Endothelial cell of umbilical vein (primary cell): ENCODE results near the gene NRBF2. TPM values are rescaled to one million over a fixed set of nuclear protein-coding genes. Genes with fewer than 3 reads are reported as not detected.

Source experiments
- BruUV-seq: library from RNA; stranded (reverse); fragments of 400-500 nt; replicated peaks from 2 replicates; lab custom pipeline; 2021; lab: Mats Ljungman, UMichigan
- CTCF ChIA-PET: fragments of 300-600, 350-600 bp; sonication (Branson Sonifier 250); formaldehyde crosslinking; loops from one replicate; lab custom pipeline; 2021; ENCODE audit warnings: antibody characterized with exemption, inconsistent platforms; lab: Charles Lee
- POLR2A ChIA-PET: fragments of 300-600, 350-600 bp; sonication (Branson Sonifier 250); formaldehyde crosslinking; loops from one replicate; lab custom pipeline; 2021; ENCODE audit warnings: antibody characterized with exemption, inconsistent platforms; lab: Charles Lee
- DNase-seq: peaks from one replicate; pipeline ENCODE4 v3.0.0-alpha.2; 2011; ENCODE audit warnings: low read depth, low spot score
- FAIRE-seq: peaks from 2 replicates; lab custom pipeline; 2011; peaks lifted over from hg19 to GRCh38; lab: Jason Lieb, UNC
- H2AFZ ChIP-seq: 2 replicates; pipeline ENCODE4 v1.6.0; 2012; ENCODE audit warnings: low read depth, low read length, control low read depth, inconsistent platforms
- H3K27ac ChIP-seq: 2 replicates; pipeline ENCODE4 v1.5.1; 2011; ENCODE audit warnings: low read depth, mild to moderate bottlenecking, control low read depth, low read length, moderate library complexity; ENCODE audit not compliant: insufficient read depth
- H3K27me3 ChIP-seq, 2 experiments: 2 replicates each; pipeline versions ENCODE4 v1.6.0 to v1.6.1; 2011; ENCODE audit warnings: low read length in 2 of 2, mixed read lengths in 1 of 2; ENCODE audit not compliant: control insufficient read depth in 2 of 2, insufficient read depth in 2 of 2
- H3K36me3 ChIP-seq, 2 experiments: 2 replicates in 1 of 2; 3 replicates in 1 of 2; pipeline ENCODE4 v1.5.1; 2011; ENCODE audit warnings: low read length in 2 of 2, mild to moderate bottlenecking in 1 of 2, moderate library complexity in 1 of 2; ENCODE audit not compliant: control insufficient read depth in 2 of 2, insufficient read depth in 2 of 2; ENCODE audit errors: extremely low read depth in 1 of 2
- H3K4me1 ChIP-seq: 3 replicates; pipeline ENCODE4 v1.5.1; 2011; ENCODE audit warnings: mild to moderate bottlenecking, low read length; ENCODE audit not compliant: control insufficient read depth, insufficient read depth; ENCODE audit errors: extremely low read depth
- H3K4me2 ChIP-seq: 2 replicates; pipeline ENCODE4 v1.6.1; 2011; ENCODE audit warnings: low read length, control low read depth, mixed read lengths; ENCODE audit not compliant: insufficient read depth
- H3K4me3 ChIP-seq, 3 experiments: fragments of 200-600 bp in 1 of 3; sonication (generic), shearing (Covaris generic) in 1 of 3; replicated peaks in 1 of 3; 2 replicates each; pipeline ENCODE4 v1.5.1; 2011 to 2016; ENCODE audit warnings: control low read depth in 3 of 3, low read length in 3 of 3, mild to moderate bottlenecking in 2 of 3, inconsistent platforms in 1 of 3, low read depth in 1 of 3, moderate library complexity in 1 of 3; ENCODE audit not compliant: insufficient read depth in 1 of 3
- H3K79me2 ChIP-seq: 2 replicates; pipeline ENCODE4 v1.6.0; 2012; ENCODE audit warnings: low read length, inconsistent platforms; ENCODE audit not compliant: control insufficient read depth, insufficient read depth
- H3K9ac ChIP-seq: replicated peaks from 2 replicates; pipeline ENCODE3; 2011; ENCODE audit warnings: low read length, control low read depth; ENCODE audit not compliant: insufficient read depth; ENCODE audit errors: extremely low read depth
- H3K9me1 ChIP-seq: replicated peaks from 3 replicates; pipeline ENCODE4 v1.6.0; 2011; ENCODE audit warnings: mild to moderate bottlenecking, low read length; ENCODE audit not compliant: control insufficient read depth, insufficient read depth; ENCODE audit errors: extremely low read depth
- H3K9me3 ChIP-seq: replicated peaks from 2 replicates; pipeline ENCODE4 v1.5.1; 2012; ENCODE audit warnings: low read length, inconsistent platforms; ENCODE audit not compliant: control insufficient read depth, insufficient read depth
- H4K20me1 ChIP-seq: replicated peaks from 2 replicates; pipeline ENCODE3; 2011; ENCODE audit warnings: mild to moderate bottlenecking, low read length; ENCODE audit not compliant: control insufficient read depth, insufficient read depth; ENCODE audit errors: extremely low read depth
- CTCF ChIP-seq, 2 donors: IDR thresholded peaks; 1 replicate in 1 of 2; 2 replicates in 1 of 2; pipeline ENCODE4 v1.5.1; 2011; ENCODE audit warnings: low read length in 2 of 2, mild to moderate bottlenecking in 2 of 2, moderate library complexity in 2 of 2, control low read depth in 1 of 2, inconsistent platforms in 1 of 2, low read depth in 1 of 2; ENCODE audit not compliant: insufficient read depth in 1 of 2; ENCODE audit errors: extremely low read depth in 1 of 2
- EZH2 ChIP-seq: IDR thresholded peaks from 2 replicates; pipeline ENCODE4 v1.6.1; 2012; ENCODE audit warnings: borderline replicate concordance, low read depth, mild to moderate bottlenecking, moderate library complexity, low read length, inconsistent platforms; ENCODE audit not compliant: severe bottlenecking
- FOS ChIP-seq: IDR thresholded peaks from 2 replicates; pipeline ENCODE4 v1.6.1; 2011; ENCODE audit warnings: mild to moderate bottlenecking, low read length, moderate library complexity, borderline replicate concordance; ENCODE audit not compliant: insufficient read depth
- GATA2 ChIP-seq: IDR thresholded peaks from 2 replicates; pipeline ENCODE4 v1.7.0; 2011; ENCODE audit warnings: low read depth, mild to moderate bottlenecking, moderate library complexity, mixed read lengths, low read length; ENCODE audit not compliant: insufficient read length, insufficient read depth
- JUN ChIP-seq: IDR thresholded peaks from 2 replicates; pipeline ENCODE4 v1.6.1; 2011; ENCODE audit warnings: borderline replicate concordance, low read depth; ENCODE audit not compliant: insufficient read length, insufficient read depth
- MAX ChIP-seq: IDR thresholded peaks from 2 replicates; pipeline ENCODE4 v1.6.1; 2011; ENCODE audit not compliant: insufficient read depth, insufficient read length
- MYC ChIP-seq: IDR thresholded peaks from one replicate; pipeline ENCODE4 v1.6.1; 2011; ENCODE audit warnings: mild to moderate bottlenecking, low read depth, low read length
- POLR2A ChIP-seq: IDR thresholded peaks from 2 replicates; pipeline ENCODE4 v1.6.1; 2012; ENCODE audit warnings: low read depth, mild to moderate bottlenecking, control low read depth, low read length
- POLR2AphosphoS5 ChIP-seq: IDR thresholded peaks from 2 replicates; pipeline ENCODE4 v1.6.1; 2012; ENCODE audit warnings: low read depth, mild to moderate bottlenecking, control low read depth, low read length, moderate library complexity; ENCODE audit not compliant: insufficient read depth
- dilution Hi-C: fragments of 300-500 bp; cut with MboI; formaldehyde crosslinking; loops from one replicate; pipeline ENCODE4 v1.15.0; 2019; ENCODE audit warnings: low sequenced_read_pairs; ENCODE audit not compliant: extremely low pct_ligation_motif_present
- intact Hi-C: fragments of 100-400 bp; cut with micrococcal nuclease; formaldehyde crosslinking; loops from one replicate; pipeline ENCODE4 v1.10.0; 2022
- polyA plus RNA-seq, 4 experiments: library from polyadenylated mRNA; depleted of rRNA in 3 of 4; stranded (reverse) in 3 of 4; unstranded in 1 of 4; fragments of >200 nt; gene quantifications; 2 replicates each; pipeline versions ENCODE4 v1.2.1 to v1.2.3, GENCODE V29; 2011 to 2012; ENCODE audit warnings: missing spikeins in 1 of 4
- total RNA-seq: library from RNA; stranded (reverse); gene quantifications from 2 replicates; pipeline ENCODE4 v1.2.3, GENCODE V29; 2021

Gene NRBF2
- total and polyA plus RNA-seq, 2 donors (not counting 3 experiments of a cell fraction or from before 2014, with no cell fraction given), result 7.6 to 17.7 TPM

GRCh38 chr10:63133821-63134557, 861 bp downstream of the NRBF2 start:
- Histone ChIP-seq H3K79me2 (peaks cover 53% of the 10 kb centered on the region), H3K9ac (peak overlapping the region; percentile 90), H3K27me3 (no peaks in the 10 kb centered on the region), H3K4me1 (peaks cover 7% of the 10 kb centered on the region), H4K20me1 (no peaks in the 10 kb centered on the region), H3K9me3 (no peaks in the 10 kb centered on the region), H3K36me3 (no peaks in the 10 kb centered on the region), H3K4me3 (peak overlapping the region; percentile 48 to 73 (median 69)), H2AFZ (peak overlapping the region; percentile 57), H3K27ac (peak overlapping the region; percentile 78), H3K4me2 (peak overlapping the region; percentile 87), H3K9me1 (no peaks in the 10 kb centered on the region)
- CTCF ChIA-PET, result interaction anchor here (0.9 to 2.9 kb wide), 7 partner anchors 12 to 697 kb away, joined by 3 to 19 read pairs (median 4); no protein-coding TSS in a partner anchor
- POLR2A ChIA-PET, result interaction anchor here (0.5 to 0.6 kb wide), 2 partner anchors 11 to 201 kb away, joined by 4 to 9 read pairs; no protein-coding TSS in a partner anchor
- BruUV-seq, result no TSS peak
- DNase-seq, result peak; percentile 35
- no peak for FAIRE-seq
- dilution Hi-C loops (no loop called here), intact Hi-C loops (loop anchor here (1.0 to 5.0 kb wide), 2 partner anchors 318 to 542 kb away; partner anchors contain the start of gene EGR2)
- TF ChIP-seq JUN (no peak), EZH2 (no peak), POLR2A (no peak), POLR2AphosphoS5 (no peak), FOS (no peak), MAX (no peak), MYC (no peak), CTCF (IDR thresholded peaks at IDR 0.05; ENCODE audit: extremely low read depth in 1 of 2, insufficient read depth in 1 of 2, low read depth in 1 of 2, low read length in 2 of 2) (no peak), GATA2 (no peak)
